H1 (cell line): ENCODE data around the gene ING5. TPM values are rescaled to one million over a fixed set of nuclear protein-coding genes. Genes with fewer than 3 reads are reported as not detected.

ENCODE experiments used
- EGR1 ChIP-seq: IDR thresholded peaks from 2 replicates; pipeline ENCODE4 v1.6.1; 2011; ENCODE audit warnings: low read depth, low read length, borderline replicate concordance
- FOSL1 ChIP-seq: IDR thresholded peaks from 2 replicates; pipeline ENCODE4 v1.6.1; 2011; ENCODE audit warnings: mild to moderate bottlenecking, low read depth, low read length, moderate library complexity; ENCODE audit not compliant: insufficient read depth
- SAP30 ChIP-seq: fragments of 300-600 bp; sonication (generic); IDR thresholded peaks from 2 replicates; pipeline ENCODE4 v1.7.1; 2012; ENCODE audit warnings: low read length, moderate library complexity, mild to moderate bottlenecking, inconsistent platforms; ENCODE audit not compliant: insufficient read depth, insufficient replicate concordance
- TAF1 ChIP-seq: IDR thresholded peaks from 2 replicates; pipeline ENCODE4 v1.6.1; 2011; ENCODE audit warnings: mild to moderate bottlenecking, low read depth, low read length
- TBP ChIP-seq: IDR thresholded peaks from 2 replicates; pipeline ENCODE4 v1.6.1; 2011; ENCODE audit warnings: low read depth, low read length, improper control_type of control experiment
- polyA plus RNA-seq, 7 experiments: library from polyadenylated mRNA; depleted of rRNA in 3 of 7; stranded (reverse) in 5 of 7; unstranded in 2 of 7; fragments of >200 nt in 5 of 7; fragments of 200-250 nt in 2 of 7; gene quantifications; 1 replicate in 5 of 7; 2 replicates in 1 of 7; 4 replicates in 1 of 7; pipeline versions ENCODE4 v1.2.1 to v1.2.3, GENCODE V29; 2011 to 2013; ENCODE audit warnings: missing spikeins in 2 of 7, mixed read lengths in 2 of 7
- total RNA-seq: library from RNA; stranded (reverse); fragmentation: NEBNext Ultra II Directional; extraction: Animal tissue kit (Norgen Biotek cat#: 25700); gene quantifications from 2 replicates; pipeline ENCODE4 v1.2.1, GENCODE V29; 2021
- TF ChIP-seq, protein P1 (sequence below): fragments of 300-600 bp; sonication (generic); IDR thresholded peaks from 2 replicates; pipeline ENCODE4 v1.7.1; 2012; ENCODE audit warnings: low read length, moderate library complexity, mild to moderate bottlenecking, inconsistent platforms; ENCODE audit not compliant: insufficient replicate concordance

The ING5 gene
- total and polyA plus RNA-seq, 2 of the 8 experiments (the other 6 are each of a cell fraction or from before 2014, with no cell fraction given): 41.5 to 47.4 TPM

DNA sequence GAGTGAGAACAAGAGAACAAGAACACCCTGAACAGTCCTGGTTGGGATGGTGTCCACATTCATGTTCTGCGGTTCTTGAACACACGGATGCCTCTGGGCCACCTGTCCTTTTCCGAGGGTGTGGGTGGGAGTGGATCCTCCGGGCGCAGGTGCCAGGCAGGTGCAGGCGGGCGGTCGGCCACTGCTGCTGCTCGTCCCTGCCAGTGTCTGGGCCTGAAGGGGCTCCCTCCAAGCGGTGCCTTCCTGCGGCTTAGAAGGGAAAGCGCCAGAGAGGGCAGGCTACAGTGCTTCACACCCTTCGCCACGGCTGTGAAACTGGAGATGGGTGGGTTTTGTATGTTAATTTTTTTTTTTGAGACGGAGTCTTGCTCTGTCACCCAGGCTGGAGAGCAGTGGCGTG, 24.6 kb downstream of the ING5 start (continued):
- TF ChIP-seq, protein P1, sequence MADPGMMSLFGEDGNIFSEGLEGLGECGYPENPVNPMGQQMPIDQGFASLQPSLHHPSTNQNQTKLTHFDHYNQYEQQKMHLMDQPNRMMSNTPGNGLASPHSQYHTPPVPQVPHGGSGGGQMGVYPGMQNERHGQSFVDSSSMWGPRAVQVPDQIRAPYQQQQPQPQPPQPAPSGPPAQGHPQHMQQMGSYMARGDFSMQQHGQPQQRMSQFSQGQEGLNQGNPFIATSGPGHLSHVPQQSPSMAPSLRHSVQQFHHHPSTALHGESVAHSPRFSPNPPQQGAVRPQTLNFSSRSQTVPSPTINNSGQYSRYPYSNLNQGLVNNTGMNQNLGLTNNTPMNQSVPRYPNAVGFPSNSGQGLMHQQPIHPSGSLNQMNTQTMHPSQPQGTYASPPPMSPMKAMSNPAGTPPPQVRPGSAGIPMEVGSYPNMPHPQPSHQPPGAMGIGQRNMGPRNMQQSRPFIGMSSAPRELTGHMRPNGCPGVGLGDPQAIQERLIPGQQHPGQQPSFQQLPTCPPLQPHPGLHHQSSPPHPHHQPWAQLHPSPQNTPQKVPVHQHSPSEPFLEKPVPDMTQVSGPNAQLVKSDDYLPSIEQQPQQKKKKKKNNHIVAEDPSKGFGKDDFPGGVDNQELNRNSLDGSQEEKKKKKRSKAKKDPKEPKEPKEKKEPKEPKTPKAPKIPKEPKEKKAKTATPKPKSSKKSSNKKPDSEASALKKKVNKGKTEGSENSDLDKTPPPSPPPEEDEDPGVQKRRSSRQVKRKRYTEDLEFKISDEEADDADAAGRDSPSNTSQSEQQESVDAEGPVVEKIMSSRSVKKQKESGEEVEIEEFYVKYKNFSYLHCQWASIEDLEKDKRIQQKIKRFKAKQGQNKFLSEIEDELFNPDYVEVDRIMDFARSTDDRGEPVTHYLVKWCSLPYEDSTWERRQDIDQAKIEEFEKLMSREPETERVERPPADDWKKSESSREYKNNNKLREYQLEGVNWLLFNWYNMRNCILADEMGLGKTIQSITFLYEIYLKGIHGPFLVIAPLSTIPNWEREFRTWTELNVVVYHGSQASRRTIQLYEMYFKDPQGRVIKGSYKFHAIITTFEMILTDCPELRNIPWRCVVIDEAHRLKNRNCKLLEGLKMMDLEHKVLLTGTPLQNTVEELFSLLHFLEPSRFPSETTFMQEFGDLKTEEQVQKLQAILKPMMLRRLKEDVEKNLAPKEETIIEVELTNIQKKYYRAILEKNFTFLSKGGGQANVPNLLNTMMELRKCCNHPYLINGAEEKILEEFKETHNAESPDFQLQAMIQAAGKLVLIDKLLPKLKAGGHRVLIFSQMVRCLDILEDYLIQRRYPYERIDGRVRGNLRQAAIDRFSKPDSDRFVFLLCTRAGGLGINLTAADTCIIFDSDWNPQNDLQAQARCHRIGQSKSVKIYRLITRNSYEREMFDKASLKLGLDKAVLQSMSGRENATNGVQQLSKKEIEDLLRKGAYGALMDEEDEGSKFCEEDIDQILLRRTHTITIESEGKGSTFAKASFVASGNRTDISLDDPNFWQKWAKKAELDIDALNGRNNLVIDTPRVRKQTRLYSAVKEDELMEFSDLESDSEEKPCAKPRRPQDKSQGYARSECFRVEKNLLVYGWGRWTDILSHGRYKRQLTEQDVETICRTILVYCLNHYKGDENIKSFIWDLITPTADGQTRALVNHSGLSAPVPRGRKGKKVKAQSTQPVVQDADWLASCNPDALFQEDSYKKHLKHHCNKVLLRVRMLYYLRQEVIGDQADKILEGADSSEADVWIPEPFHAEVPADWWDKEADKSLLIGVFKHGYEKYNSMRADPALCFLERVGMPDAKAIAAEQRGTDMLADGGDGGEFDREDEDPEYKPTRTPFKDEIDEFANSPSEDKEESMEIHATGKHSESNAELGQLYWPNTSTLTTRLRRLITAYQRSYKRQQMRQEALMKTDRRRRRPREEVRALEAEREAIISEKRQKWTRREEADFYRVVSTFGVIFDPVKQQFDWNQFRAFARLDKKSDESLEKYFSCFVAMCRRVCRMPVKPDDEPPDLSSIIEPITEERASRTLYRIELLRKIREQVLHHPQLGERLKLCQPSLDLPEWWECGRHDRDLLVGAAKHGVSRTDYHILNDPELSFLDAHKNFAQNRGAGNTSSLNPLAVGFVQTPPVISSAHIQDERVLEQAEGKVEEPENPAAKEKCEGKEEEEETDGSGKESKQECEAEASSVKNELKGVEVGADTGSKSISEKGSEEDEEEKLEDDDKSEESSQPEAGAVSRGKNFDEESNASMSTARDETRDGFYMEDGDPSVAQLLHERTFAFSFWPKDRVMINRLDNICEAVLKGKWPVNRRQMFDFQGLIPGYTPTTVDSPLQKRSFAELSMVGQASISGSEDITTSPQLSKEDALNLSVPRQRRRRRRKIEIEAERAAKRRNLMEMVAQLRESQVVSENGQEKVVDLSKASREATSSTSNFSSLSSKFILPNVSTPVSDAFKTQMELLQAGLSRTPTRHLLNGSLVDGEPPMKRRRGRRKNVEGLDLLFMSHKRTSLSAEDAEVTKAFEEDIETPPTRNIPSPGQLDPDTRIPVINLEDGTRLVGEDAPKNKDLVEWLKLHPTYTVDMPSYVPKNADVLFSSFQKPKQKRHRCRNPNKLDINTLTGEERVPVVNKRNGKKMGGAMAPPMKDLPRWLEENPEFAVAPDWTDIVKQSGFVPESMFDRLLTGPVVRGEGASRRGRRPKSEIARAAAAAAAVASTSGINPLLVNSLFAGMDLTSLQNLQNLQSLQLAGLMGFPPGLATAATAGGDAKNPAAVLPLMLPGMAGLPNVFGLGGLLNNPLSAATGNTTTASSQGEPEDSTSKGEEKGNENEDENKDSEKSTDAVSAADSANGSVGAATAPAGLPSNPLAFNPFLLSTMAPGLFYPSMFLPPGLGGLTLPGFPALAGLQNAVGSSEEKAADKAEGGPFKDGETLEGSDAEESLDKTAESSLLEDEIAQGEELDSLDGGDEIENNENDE: no peak
- no peak for TF ChIP-seq FOSL1
- TF ChIP-seq EGR1: no peak
- no peak for TF ChIP-seq TBP
- TF ChIP-seq TAF1: no peak
- no peak for TF ChIP-seq SAP30
